ENCODE results near the gene TMPRSS11A.

The TMPRSS11A gene

GRCh38 chr4:67869580-67870190 is 93.6 kb downstream of the TMPRSS11A start:
- no peak for ATAC-seq
- no peak for DNase-seq

- DNase-seq (no peak), ATAC-seq (no peak)
Observed at GRCh38 chr4:67861513-67861912, 101.8 kb downstream of the TMPRSS11A start.

All from stimulated activated naive CD8-positive, alpha-beta T cell treated with anti-CD3 and anti-CD28 coated beads, Interleukin-15, Interleukin-2, amounts not matched to agents 100 U/mL and 50 U/mL, for 24 hours (primary cell).